HG03064 (cell line): ENCODE results near the gene FARP1.

Source experiments
- ATAC-seq: cut with Tn5 transposase; IDR thresholded peaks from one replicate; pipeline ENCODE4 v1.9.1; 2021; ENCODE audit warnings: low read depth; ENCODE audit not compliant: unreplicated experiment

The FARP1 gene

DNA sequence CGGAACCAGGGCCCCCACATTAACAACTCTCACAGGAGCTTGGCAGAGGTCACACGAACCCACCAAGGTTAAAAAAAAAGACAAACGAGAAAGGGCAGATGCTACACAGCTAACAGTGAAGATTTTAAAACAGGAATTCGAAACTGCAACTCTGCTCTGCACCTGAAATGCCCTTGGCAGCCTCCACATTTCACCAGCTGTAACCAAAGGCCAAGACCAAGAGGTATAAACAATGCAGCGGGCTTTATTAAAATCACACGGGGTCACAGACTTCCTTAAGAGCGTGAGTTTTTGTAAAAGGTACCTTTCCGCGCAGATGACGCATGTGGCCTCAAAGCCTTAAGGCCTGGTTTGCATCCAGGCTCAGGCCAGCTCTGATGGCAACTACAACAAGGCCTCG lies 345.8 kb downstream of the FARP1 start:
- ATAC-seq, result peak; percentile 66

DNA sequence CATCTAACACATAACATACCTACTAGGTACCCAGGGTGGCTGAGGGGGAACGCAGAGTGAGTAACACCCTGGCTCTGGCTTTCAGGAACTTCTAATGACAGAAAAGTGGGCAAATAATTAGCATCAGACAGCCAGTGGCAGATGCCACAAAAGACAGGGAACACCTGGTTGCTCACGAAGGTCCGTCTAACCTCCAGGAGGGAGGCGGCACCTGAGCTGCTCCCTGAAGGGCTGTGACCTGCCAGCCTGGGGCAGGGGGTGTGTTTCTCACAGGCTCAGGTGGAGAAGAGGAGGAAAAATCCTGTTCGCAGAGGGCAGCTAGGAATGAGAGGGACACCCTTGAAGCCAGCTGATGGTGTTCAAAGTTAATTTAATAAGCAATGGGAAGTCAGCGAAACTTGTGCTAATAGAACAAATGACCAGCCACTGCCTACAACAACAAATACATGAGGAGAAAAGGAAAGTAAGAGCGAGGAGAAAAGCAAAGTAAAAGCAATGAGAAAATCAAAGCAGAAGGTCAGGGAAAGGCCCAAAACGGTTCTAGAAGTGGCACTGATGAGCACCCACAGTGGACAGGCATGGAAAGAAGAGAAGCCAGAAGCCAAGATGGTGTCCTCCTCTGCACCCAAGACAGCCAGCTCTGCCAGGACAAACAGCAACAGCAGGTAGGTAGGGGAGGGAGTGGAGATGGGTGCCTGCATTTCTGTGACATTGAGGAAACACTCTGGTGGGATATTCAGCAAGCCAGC lies 346.7 kb downstream of the FARP1 start:
- no peak for ATAC-seq

DNA sequence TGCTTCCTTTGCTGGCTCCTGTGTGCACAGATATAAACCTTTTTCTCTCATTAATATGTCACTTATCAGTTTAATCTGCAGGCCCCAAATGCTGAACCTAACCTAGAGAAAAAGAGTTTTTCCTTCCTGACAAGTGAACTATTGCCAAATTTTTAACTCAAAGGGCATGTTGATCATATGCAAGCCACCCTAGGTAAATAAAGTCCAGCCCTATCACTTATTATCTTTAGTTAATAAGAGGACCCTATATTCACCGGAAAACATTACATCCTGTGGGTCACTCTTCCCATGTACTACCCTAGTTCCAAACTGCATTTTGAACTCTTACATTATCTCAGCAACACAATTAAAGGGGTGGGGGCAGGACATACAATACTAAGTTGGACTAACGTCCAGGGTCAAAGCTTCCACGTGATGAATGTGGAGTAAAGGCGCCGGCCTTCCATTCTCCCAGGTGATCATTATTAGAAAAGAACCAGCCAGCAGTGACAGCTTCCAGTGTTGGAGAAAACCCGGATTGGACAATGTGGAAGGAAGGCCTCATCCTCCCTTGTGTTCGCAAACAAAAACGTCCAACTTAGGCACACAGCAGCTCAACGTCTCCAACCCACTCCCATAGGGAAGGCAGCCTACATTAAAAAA lies 347.4 kb downstream of the FARP1 start:
- no peak for ATAC-seq

DNA sequence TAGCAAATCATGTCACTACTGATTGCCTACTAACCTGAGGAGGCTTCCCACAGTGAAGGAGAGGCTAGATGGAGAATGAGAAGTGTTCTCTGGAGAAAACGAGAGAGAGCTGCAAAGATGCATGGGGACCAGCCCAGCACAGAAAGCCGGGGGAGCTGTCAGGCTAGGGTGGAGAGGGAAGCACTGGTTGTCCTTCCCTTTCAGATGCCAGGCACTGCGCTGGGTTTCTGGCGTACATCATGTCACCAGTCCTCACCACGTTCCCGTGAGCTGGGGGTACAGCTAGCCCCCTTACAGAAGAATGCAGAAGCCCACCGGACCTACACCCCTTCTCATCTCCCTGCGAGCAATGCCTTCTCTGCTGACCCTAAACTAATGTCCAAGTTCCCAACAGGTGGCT lies 348.0 kb downstream of the FARP1 start:
- ATAC-seq, result no peak

DNA sequence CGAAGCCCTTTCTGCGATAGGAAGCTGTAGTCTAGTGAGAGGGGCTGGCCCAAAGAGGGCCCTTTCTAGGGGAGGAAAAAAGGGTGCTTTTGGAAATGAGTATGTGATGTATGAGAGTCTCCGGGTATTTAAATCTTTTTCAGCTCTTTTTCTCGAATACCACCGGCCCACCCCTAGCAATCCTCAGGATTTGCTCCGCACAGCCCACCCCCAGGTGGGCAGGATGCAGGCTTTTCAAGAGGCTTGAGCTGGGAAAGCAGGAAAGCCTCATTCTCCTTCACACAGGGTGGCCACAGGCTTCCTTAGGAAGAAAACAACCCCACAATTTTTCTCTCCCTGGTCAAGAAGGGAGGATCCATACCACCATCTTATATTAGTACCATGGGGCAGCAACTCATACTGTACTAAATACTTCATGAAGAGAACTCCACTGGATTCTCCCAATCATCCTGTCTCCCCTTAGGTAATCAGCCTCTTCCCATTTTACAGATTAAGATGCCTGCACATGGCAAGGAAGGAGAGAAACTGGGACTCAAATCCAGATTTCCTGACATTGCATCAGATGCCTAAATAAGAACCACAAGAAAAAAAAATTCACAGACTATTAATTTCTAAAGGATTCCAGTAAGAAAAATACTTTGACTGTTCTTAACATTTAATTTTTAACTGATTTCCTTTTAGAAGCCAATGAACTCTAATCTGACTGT lies 349.6 kb downstream of the FARP1 start:
- no peak for ATAC-seq

DNA sequence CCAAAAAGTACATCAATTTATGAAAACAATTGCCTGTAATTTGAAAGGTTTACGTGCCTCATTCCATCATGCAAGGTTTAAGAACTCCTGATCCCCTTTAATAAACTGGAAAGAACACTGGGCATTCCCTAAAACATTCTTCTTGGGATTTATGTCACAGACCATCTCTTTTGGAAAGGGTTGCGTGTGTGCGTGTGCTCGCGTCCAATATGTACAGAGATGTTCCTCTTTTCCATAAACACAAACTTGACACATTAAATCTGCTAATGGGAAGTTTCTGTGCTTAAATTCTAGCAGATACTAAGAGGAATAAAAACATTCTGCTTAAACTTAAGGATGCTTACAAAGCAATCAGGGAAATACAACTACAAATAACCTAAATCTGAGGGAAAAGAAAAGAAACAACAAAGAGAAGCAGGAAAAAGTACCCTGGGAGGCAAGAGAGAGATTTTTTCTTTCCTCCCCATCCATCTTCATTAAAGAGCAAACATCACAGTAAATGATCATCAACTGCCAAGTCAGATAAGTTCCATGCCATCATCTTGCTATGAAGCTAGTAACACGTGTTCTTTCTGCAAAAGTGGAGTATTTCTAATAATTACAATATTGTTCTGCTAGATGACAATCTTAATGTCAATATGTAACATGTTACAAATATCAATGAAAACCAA lies 350.3 kb downstream of the FARP1 start:
- no peak for ATAC-seq

DNA sequence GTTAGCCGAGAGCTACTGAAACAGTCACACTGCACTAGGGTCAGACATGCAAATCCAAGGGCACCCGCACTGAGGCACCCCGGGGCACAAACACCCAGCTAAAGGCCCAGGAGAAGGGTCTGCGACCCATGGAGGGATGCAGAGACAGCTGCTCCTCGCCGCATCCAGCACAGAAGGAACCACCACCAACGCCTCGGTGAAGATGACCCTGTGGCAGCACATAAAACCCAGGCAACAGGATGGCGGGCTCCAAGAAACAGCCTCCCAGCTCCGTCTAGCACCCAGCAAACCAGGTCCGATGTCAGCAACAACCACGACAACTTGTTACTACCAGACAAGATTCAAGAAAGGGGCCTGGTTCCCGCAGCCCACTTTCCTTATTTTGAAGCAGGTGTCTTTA lies 351.9 kb downstream of the FARP1 start:
- no peak for ATAC-seq

DNA sequence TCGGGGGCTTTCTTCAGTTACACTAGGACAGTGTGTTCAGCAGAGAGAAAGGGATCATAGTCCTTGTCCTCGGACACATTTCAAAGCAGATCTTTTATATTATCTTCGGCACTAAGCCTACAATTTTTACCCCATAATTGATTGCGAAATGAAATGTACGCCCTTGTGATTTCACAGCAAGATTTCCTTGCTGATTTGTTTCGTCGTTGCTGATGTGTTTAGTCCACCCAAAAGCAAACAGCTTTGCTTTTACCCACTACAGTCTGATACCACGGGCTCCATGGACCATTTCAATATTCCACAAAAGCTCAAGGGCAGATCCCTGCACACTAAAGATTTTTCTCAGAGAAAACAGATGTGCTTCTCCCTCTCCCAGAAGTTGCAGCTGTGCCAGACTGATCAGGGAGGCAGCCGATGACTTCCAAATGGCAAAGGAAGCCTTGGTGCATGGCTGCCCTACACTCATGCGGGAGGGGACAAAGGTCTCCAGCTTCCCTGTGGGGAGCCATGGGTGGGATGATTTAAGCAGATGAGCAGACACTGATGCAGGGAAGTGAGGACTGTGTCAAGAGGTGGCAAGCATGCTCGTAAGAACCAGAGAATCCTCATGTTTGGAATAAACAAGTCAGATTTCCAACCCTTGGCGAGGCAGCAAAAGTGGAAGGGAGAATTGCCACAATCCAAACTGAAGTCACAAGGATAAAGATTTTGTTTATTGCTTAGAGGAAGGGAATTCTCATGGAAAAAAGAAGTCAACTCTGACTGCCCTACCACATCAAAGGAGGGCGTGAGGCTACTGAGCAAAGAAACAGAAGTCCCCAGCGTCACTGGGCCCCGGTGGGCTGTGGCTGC lies 353.0 kb downstream of the FARP1 start:
- no peak for ATAC-seq

DNA sequence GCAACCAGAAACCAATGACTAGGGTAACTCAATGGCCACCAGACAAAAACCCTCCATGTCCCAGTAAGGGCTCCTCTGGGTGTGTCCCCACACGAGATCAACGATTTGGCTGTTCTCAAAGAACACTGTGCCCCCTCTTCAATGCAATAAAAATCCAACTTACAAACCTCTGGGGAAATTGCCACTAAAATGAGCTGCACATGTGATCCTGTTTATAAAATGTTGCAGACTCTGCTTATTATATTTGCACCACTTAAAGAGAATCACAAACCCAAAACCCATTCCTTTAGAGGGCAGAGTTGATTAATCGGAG lies 353.5 kb downstream of the FARP1 start:
- ATAC-seq, result no peak

DNA sequence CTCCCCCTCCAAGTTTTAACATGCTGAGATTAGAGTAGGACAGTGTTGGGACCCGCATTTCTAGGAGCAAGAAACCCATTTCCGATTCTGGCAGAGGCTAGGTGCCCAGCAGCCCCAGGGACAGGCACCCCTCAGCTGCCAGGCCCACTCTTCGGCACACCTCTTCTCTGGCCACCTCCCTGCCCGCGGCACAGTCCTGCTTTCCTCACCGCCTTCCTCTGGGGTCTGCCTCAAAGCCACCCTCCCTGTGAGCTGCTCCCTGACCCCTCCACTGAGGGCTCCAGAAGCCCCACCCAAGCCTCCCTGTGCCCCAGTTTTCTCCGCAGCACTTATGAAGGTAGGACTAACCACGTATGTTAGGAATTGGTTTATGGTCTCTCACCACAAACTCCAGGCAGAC lies 354.1 kb downstream of the FARP1 start:
- no peak for ATAC-seq

DNA sequence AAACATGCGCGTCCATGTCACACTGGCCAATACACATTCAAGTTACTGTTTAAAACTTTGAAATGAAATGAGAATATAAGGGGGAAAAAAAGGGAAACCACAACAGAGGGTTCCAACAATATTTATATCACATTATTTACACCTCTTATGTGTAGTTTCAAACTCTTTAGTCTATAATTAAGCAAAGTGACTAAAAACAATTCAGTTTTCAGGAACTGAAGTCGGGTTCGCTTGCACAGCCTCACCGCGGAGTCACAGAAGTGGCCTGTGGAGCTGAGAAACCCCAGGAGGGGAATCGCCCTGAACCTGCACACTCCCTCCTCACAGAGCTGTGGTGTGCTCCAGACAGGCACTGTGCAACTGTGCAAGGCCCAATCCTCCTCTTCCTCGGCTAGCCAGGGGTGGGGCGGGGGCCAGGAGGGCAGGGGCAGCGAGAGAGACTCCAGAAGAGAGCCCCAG lies 358.1 kb downstream of the FARP1 start:
- peak; percentile 74 for ATAC-seq

DNA sequence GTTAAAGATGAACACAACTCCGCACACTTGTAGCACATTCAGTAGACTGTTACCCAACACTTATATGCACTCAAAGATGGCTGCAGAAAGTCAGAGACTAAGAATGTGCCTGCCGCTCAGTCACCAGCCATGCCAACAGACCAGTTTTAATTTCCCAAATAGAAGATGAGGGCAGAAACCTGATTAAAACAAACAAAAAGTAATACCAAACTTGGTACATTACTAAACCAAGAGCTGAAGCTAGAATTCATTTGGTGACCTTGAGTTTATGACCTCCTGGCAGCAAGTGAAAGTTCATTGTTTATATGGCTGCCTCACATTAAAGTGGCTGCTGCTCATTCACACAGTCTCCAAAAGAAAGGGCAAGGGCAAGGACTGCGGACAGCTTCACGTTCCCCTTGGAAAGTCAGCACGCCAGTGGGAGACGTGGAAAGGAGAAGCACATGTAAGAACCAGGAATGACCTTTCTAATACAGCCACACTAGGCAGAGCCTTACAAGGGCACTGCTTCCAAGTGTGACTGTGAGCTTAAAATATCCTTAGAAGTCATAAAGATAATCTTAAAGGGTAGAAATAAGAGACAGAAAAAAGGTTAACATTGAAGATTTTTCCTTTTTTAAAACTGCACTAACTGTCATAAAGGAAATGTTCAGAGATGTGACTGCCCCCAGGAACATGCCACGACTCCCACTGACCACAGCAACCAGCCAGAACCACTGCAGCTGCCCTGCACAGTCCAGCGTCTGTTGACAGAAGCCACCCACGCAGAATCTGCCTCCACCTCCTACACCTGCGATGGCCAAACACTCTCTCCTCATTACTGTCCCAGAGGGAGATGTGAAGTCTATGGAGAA lies 360.5 kb downstream of the FARP1 start:
- ATAC-seq, result no peak

DNA sequence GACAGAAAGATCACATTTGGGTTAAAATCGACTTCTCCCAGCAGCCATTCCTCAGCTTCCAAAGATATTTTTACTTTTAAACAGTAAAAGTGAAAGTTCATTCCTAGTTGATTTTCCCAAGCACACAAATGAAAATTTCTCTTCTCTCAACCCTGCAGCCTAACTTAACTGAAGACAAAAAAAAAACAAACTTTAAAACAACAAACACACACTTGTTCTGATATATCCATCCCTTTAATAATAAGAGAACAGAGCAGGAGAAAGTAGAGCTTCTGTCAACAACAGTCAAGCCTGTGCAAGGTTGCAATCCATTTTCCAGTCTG lies 361.1 kb downstream of the FARP1 start:
- no peak for ATAC-seq

DNA sequence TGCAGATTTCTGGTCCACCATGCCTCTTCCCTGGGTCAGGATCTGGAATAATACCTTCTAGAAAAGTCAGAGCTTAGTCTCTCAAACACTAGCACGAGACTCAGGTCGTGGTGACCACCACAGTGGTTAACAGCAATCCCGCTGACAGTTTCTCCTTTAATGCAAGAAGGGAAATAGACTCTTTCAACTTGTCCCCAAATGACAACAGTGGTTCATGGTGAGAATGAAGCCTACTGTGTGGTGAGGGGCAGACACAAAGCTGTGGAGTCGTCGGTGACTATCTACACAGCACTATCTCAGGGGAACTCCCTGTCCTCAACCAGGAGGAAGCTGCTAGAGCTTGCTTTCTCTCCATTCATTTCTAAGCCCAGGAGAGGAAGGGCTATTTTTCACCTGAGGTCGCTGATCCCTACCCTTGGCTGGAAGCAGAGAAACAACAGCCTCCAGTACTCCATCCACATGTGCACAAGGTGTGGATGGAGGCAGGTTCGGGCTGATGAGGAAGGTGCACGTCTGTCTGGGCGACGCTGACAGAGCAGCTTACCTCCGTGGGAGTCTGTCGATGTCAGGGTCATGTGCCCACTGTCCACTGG lies 361.6 kb downstream of the FARP1 start:
- ATAC-seq, result peak; percentile 45
